ENCODE results near the gene USP25.

USP25 gene

GRCh38 chr21:15797577-15798363, 68.0 kb downstream of the USP25 start:
- no peaks in the 10 kb centered on the region for H3K36me3 ChIP-seq (ENCODE audit: control insufficient read depth, insufficient read depth, low read length)
- no peaks in the 10 kb centered on the region for H3K4me1 ChIP-seq (ENCODE audit: control insufficient read depth, insufficient read depth, low read length, poor library complexity, severe bottlenecking)
- H3K27me3 ChIP-seq (replicated peaks; ENCODE audit: control insufficient read depth, insufficient read depth, low read length, poor library complexity, severe bottlenecking) = no peaks in the 10 kb centered on the region
- H3K9me3 ChIP-seq (ENCODE audit: control insufficient read depth, low read length) = no peaks in the 10 kb centered on the region
- DNase-seq = no peak
- no peak overlapping the region for H3K4me3 ChIP-seq (ENCODE audit: insufficient read depth, low read depth, low read length, poor library complexity, severe bottlenecking)
- H3K27ac ChIP-seq (ENCODE audit: insufficient read depth, low read length, poor library complexity, severe bottlenecking) = no peak overlapping the region

- Histone ChIP-seq H3K27me3 (replicated peaks; ENCODE audit: control insufficient read depth, insufficient read depth, low read length, poor library complexity, severe bottlenecking) (no peaks in the 10 kb centered on the region), H3K4me1 (ENCODE audit: control insufficient read depth, insufficient read depth, low read length, poor library complexity, severe bottlenecking) (peaks cover 2% of the 10 kb centered on the region), H3K27ac (ENCODE audit: insufficient read depth, low read length, poor library complexity, severe bottlenecking) (no peak overlapping the region), H3K9me3 (ENCODE audit: control insufficient read depth, low read length) (no peaks in the 10 kb centered on the region), H3K36me3 (ENCODE audit: control insufficient read depth, insufficient read depth, low read length) (no peaks in the 10 kb centered on the region), H3K4me3 (ENCODE audit: insufficient read depth, low read depth, low read length, poor library complexity, severe bottlenecking) (no peak overlapping the region)
- DNase-seq = no peak
These were observed 71.6 kb downstream of the USP25 start for GRCh38 chr21:15801352-15801863.

GRCh38 chr21:15804247-15805005, 74.6 kb downstream of the USP25 start:
- Histone ChIP-seq H3K9me3 (ENCODE audit: control insufficient read depth, low read length) (no peaks in the 10 kb centered on the region), H3K36me3 (ENCODE audit: control insufficient read depth, insufficient read depth, low read length) (peaks cover 9% of the 10 kb centered on the region), H3K27me3 (replicated peaks; ENCODE audit: control insufficient read depth, insufficient read depth, low read length, poor library complexity, severe bottlenecking) (no peaks in the 10 kb centered on the region), H3K4me3 (ENCODE audit: insufficient read depth, low read depth, low read length, poor library complexity, severe bottlenecking) (no peak overlapping the region), H3K4me1 (ENCODE audit: control insufficient read depth, insufficient read depth, low read length, poor library complexity, severe bottlenecking) (peaks cover 2% of the 10 kb centered on the region), H3K27ac (ENCODE audit: insufficient read depth, low read length, poor library complexity, severe bottlenecking) (no peak overlapping the region)
- no peak for DNase-seq

GRCh38 chr21:15809065-15809464, 79.3 kb downstream of the USP25 start:
- H3K9me3 ChIP-seq (ENCODE audit: control insufficient read depth, low read length) = no peaks in the 10 kb centered on the region
- no peak overlapping the region for H3K27ac ChIP-seq (ENCODE audit: insufficient read depth, low read length, poor library complexity, severe bottlenecking)
- no peak overlapping the region for H3K4me3 ChIP-seq (ENCODE audit: insufficient read depth, low read depth, low read length, poor library complexity, severe bottlenecking)
- H3K27me3 ChIP-seq (replicated peaks; ENCODE audit: control insufficient read depth, insufficient read depth, low read length, poor library complexity, severe bottlenecking) = no peaks in the 10 kb centered on the region
- no peak for DNase-seq
- H3K36me3 ChIP-seq (ENCODE audit: control insufficient read depth, insufficient read depth, low read length) = peaks cover 9% of the 10 kb centered on the region
- peaks cover 2% of the 10 kb centered on the region for H3K4me1 ChIP-seq (ENCODE audit: control insufficient read depth, insufficient read depth, low read length, poor library complexity, severe bottlenecking)

GRCh38 chr21:15809818-15810217, 80.0 kb downstream of the USP25 start:
- no peaks in the 10 kb centered on the region for H3K9me3 ChIP-seq (ENCODE audit: control insufficient read depth, low read length)
- no peaks in the 10 kb centered on the region for H3K27me3 ChIP-seq (replicated peaks; ENCODE audit: control insufficient read depth, insufficient read depth, low read length, poor library complexity, severe bottlenecking)
- no peak for DNase-seq
- no peak overlapping the region for H3K4me3 ChIP-seq (ENCODE audit: insufficient read depth, low read depth, low read length, poor library complexity, severe bottlenecking)
- peaks cover 9% of the 10 kb centered on the region for H3K36me3 ChIP-seq (ENCODE audit: control insufficient read depth, insufficient read depth, low read length)
- H3K4me1 ChIP-seq (ENCODE audit: control insufficient read depth, insufficient read depth, low read length, poor library complexity, severe bottlenecking) = peaks cover 2% of the 10 kb centered on the region
- no peak overlapping the region for H3K27ac ChIP-seq (ENCODE audit: insufficient read depth, low read length, poor library complexity, severe bottlenecking)

- Histone ChIP-seq H3K27me3 (replicated peaks; ENCODE audit: control insufficient read depth, insufficient read depth, low read length, poor library complexity, severe bottlenecking) (no peaks in the 10 kb centered on the region), H3K4me3 (ENCODE audit: insufficient read depth, low read depth, low read length, poor library complexity, severe bottlenecking) (no peak overlapping the region), H3K4me1 (ENCODE audit: control insufficient read depth, insufficient read depth, low read length, poor library complexity, severe bottlenecking) (no peaks in the 10 kb centered on the region), H3K9me3 (ENCODE audit: control insufficient read depth, low read length) (no peaks in the 10 kb centered on the region), H3K36me3 (ENCODE audit: control insufficient read depth, insufficient read depth, low read length) (peaks cover 19% of the 10 kb centered on the region), H3K27ac (ENCODE audit: insufficient read depth, low read length, poor library complexity, severe bottlenecking) (no peak overlapping the region)
- no peak for DNase-seq
These were observed 85.5 kb downstream of the USP25 start for GRCh38 chr21:15815285-15815684.

GRCh38 chr21:15820327-15820726, 90.5 kb downstream of the USP25 start:
- DNase-seq = no peak
- no peak overlapping the region for H3K4me3 ChIP-seq (ENCODE audit: insufficient read depth, low read depth, low read length, poor library complexity, severe bottlenecking)
- H3K27ac ChIP-seq (ENCODE audit: insufficient read depth, low read length, poor library complexity, severe bottlenecking) = no peak overlapping the region
- H3K27me3 ChIP-seq (replicated peaks; ENCODE audit: control insufficient read depth, insufficient read depth, low read length, poor library complexity, severe bottlenecking) = no peaks in the 10 kb centered on the region
- H3K4me1 ChIP-seq (ENCODE audit: control insufficient read depth, insufficient read depth, low read length, poor library complexity, severe bottlenecking) = no peaks in the 10 kb centered on the region
- H3K9me3 ChIP-seq (ENCODE audit: control insufficient read depth, low read length) = no peaks in the 10 kb centered on the region
- peaks cover 19% of the 10 kb centered on the region for H3K36me3 ChIP-seq (ENCODE audit: control insufficient read depth, insufficient read depth, low read length)

GRCh38 chr21:15820852-15821379, 91.1 kb downstream of the USP25 start:
- no peaks in the 10 kb centered on the region for H3K4me1 ChIP-seq (ENCODE audit: control insufficient read depth, insufficient read depth, low read length, poor library complexity, severe bottlenecking)
- H3K4me3 ChIP-seq (ENCODE audit: insufficient read depth, low read depth, low read length, poor library complexity, severe bottlenecking) = no peak overlapping the region
- H3K9me3 ChIP-seq (ENCODE audit: control insufficient read depth, low read length) = no peaks in the 10 kb centered on the region
- peaks cover 19% of the 10 kb centered on the region for H3K36me3 ChIP-seq (ENCODE audit: control insufficient read depth, insufficient read depth, low read length)
- no peaks in the 10 kb centered on the region for H3K27me3 ChIP-seq (replicated peaks; ENCODE audit: control insufficient read depth, insufficient read depth, low read length, poor library complexity, severe bottlenecking)
- no peak for DNase-seq
- no peak overlapping the region for H3K27ac ChIP-seq (ENCODE audit: insufficient read depth, low read length, poor library complexity, severe bottlenecking)

- Histone ChIP-seq H3K4me1 (ENCODE audit: control insufficient read depth, insufficient read depth, low read length, poor library complexity, severe bottlenecking) (no peaks in the 10 kb centered on the region), H3K4me3 (ENCODE audit: insufficient read depth, low read depth, low read length, poor library complexity, severe bottlenecking) (no peak overlapping the region), H3K27ac (ENCODE audit: insufficient read depth, low read length, poor library complexity, severe bottlenecking) (peak overlapping the region; percentile 33), H3K36me3 (ENCODE audit: control insufficient read depth, insufficient read depth, low read length) (peaks cover 26% of the 10 kb centered on the region), H3K27me3 (replicated peaks; ENCODE audit: control insufficient read depth, insufficient read depth, low read length, poor library complexity, severe bottlenecking) (no peaks in the 10 kb centered on the region), H3K9me3 (ENCODE audit: control insufficient read depth, low read length) (no peaks in the 10 kb centered on the region)
- peak in 1 of 3 donors; percentile 1 for DNase-seq
These were observed 93.8 kb downstream of the USP25 start for GRCh38 chr21:15823486-15824150.

All from effector memory CD4-positive, alpha-beta T cell (primary cell).